MM.1S (cell line): ENCODE results near the gene MEGF10.
"Not testable (repeated sequence)": the region's sequence is repeated elsewhere in the genome, so short reads cannot be mapped to it uniquely, and the experiment has no call there.

Source experiments
- DNase-seq: peaks from one replicate; pipeline ENCODE4 v3.0.0-alpha.2; 2015
- H2AFZ ChIP-seq: fragments of 300-600 bp; sonication (generic); 2 replicates; pipeline ENCODE4 v1.6.0; 2016; ENCODE audit warnings: antibody characterized with exemption, low read length
- H3F3A ChIP-seq: fragments of 300-600 bp; sonication (generic); 2 replicates; pipeline ENCODE4 v1.6.1; 2016; ENCODE audit warnings: mild to moderate bottlenecking, antibody characterized with exemption, low read length, moderate library complexity, mixed read lengths; ENCODE audit not compliant: insufficient read depth
- H3K27ac ChIP-seq: fragments of 300-600 bp; sonication (generic); 2 replicates; pipeline ENCODE4 v1.5.1; 2016; ENCODE audit warnings: mild to moderate bottlenecking, low read length
- H3K27me3 ChIP-seq: fragments of 300-600 bp; sonication (generic); replicated peaks from 2 replicates; pipeline ENCODE4 v1.6.0; 2016; ENCODE audit warnings: low read length; ENCODE audit not compliant: insufficient read depth
- H3K36me3 ChIP-seq: fragments of 300-600 bp; sonication (generic); replicated peaks from 2 replicates; pipeline ENCODE4 v1.6.1; 2016; ENCODE audit warnings: mild to moderate bottlenecking, low read length, mixed read lengths; ENCODE audit not compliant: insufficient read depth
- H3K4me1 ChIP-seq: fragments of 300-600 bp; sonication (generic); 2 replicates; pipeline ENCODE4 v1.6.1; 2016; ENCODE audit warnings: low read length, mixed read lengths
- H3K4me2 ChIP-seq: fragments of 300-600 bp; sonication (generic); 2 replicates; pipeline ENCODE4 v1.6.0; 2016; ENCODE audit warnings: low read depth, low read length
- H3K4me3 ChIP-seq: fragments of 300-600 bp; sonication (generic); 2 replicates; pipeline ENCODE4 v1.5.1; 2016; ENCODE audit warnings: low read length, mixed read lengths
- H3K79me2 ChIP-seq: fragments of 300-600 bp; sonication (generic); 2 replicates; pipeline ENCODE4 v1.6.1; 2016; ENCODE audit warnings: mixed run types, low read length, mixed read lengths
- H3K9ac ChIP-seq: fragments of 300-600 bp; sonication (generic); 2 replicates; pipeline ENCODE4 v1.6.1; 2016; ENCODE audit warnings: low read length, mixed read lengths
- H3K9me2 ChIP-seq: fragments of 300-600 bp; sonication (generic); replicated peaks from 2 replicates; pipeline ENCODE4 v1.6.1; 2016; ENCODE audit warnings: mild to moderate bottlenecking, low read length, mixed read lengths; ENCODE audit not compliant: insufficient read depth
- H3K9me3 ChIP-seq: fragments of 300-600 bp; sonication (generic); replicated peaks from 2 replicates; pipeline ENCODE4 v1.6.1; 2016; ENCODE audit warnings: mild to moderate bottlenecking, low read length, mixed read lengths; ENCODE audit not compliant: insufficient read depth
- H4K20me1 ChIP-seq: fragments of 300-600 bp; sonication (generic); 2 replicates; pipeline ENCODE4 v1.6.1; 2016; ENCODE audit warnings: mild to moderate bottlenecking, low read length, moderate library complexity, mixed read lengths; ENCODE audit not compliant: insufficient read depth
- EZH2 ChIP-seq: fragments of 300-600 bp; sonication (generic); optimal IDR thresholded peaks from 2 replicates; pipeline ENCODE3; 2017; ENCODE audit warnings: low read depth, mild to moderate bottlenecking, antibody characterized with exemption, low read length, mixed read lengths
- EZH2phosphoT487 ChIP-seq: fragments of 300-600 bp; sonication (generic); IDR thresholded peaks from 2 replicates; pipeline ENCODE4 v1.6.1; 2018; ENCODE audit warnings: antibody characterized with exemption, low read length
- TF ChIP-seq, protein P1 (sequence below): fragments of 300-600 bp; sonication (generic); IDR thresholded peaks from 2 replicates; pipeline ENCODE4 v1.5.1; 2016; ENCODE audit warnings: antibody characterized with exemption, low read length, mixed read lengths

MEGF10 gene

DNA sequence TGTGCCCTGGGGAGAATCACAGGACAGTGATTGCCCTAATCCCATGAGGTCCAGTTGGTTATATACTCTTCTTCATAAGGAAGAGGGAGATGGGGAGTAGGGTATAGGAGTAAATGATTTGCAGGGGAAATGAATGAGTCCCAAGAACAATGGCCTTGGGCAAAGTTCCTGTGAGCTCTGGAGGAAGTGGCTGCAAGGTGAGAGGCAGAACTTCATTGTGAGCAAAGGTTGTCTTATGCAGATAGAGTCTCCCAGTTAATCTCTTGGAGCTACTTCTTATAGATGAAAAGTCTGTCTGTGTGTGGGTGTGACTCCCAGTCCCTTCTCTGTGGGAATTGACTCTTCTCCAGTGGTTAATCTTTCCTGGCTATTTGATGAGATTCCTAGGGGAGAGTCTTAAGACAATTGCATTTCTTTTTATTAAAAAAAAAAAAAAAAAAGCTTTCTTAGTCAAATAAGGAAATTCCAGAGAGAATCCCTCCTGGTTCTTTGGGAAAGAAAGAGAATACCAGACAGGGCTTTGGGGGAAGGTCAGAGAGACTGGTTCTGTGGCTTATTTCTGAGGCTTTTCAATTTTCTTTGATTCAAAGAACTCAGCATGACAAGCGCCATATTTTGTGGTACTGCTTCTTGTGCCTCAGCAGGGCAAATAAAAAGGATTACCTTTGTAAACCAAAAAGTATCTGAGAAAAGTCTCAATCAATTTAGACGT, 33.6 kb upstream of the MEGF10 start:
- no peaks in the 10 kb centered on the region for H3K9me2 ChIP-seq
- no peak overlapping the region for H2AFZ ChIP-seq
- DNase-seq, result no peak
- no peak overlapping the region for H3K27ac ChIP-seq
- TF ChIP-seq, protein P1, sequence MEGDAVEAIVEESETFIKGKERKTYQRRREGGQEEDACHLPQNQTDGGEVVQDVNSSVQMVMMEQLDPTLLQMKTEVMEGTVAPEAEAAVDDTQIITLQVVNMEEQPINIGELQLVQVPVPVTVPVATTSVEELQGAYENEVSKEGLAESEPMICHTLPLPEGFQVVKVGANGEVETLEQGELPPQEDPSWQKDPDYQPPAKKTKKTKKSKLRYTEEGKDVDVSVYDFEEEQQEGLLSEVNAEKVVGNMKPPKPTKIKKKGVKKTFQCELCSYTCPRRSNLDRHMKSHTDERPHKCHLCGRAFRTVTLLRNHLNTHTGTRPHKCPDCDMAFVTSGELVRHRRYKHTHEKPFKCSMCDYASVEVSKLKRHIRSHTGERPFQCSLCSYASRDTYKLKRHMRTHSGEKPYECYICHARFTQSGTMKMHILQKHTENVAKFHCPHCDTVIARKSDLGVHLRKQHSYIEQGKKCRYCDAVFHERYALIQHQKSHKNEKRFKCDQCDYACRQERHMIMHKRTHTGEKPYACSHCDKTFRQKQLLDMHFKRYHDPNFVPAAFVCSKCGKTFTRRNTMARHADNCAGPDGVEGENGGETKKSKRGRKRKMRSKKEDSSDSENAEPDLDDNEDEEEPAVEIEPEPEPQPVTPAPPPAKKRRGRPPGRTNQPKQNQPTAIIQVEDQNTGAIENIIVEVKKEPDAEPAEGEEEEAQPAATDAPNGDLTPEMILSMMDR, result no peak
- TF ChIP-seq EZH2, result no peak
- no peak for TF ChIP-seq EZH2phosphoT487
- H3K79me2 ChIP-seq, result no peaks in the 10 kb centered on the region
- no peaks in the 10 kb centered on the region for H3K9me3 ChIP-seq
- no peaks in the 10 kb centered on the region for H3F3A ChIP-seq
- no peaks in the 10 kb centered on the region for H3K4me1 ChIP-seq
- no peak overlapping the region for H3K4me3 ChIP-seq
- no peaks in the 10 kb centered on the region for H3K27me3 ChIP-seq
- H3K9ac ChIP-seq, result no peak overlapping the region
- no peak overlapping the region for H3K4me2 ChIP-seq
- H3K36me3 ChIP-seq, result no peaks in the 10 kb centered on the region
- H4K20me1 ChIP-seq, result no peaks in the 10 kb centered on the region

DNA sequence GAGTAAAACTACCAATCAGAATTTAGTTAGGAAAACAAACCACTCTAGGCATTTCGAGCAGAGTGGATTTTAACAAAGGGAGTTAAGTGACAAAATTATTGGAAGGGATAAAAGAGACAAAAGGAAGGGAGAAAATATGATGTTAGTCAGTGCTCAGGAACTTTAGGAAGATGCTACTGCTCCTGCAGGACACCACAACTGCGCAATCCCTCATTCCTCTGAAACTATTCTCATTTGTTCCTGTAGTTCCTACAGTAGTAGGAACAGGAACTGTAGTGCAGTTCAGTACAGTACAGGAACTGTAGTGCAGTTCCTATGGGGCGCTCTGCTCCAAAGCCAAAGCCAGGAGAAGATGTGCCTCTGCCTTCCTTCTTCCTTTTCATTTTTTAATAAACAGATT, 29.9 kb upstream of the MEGF10 start:
- no peak overlapping the region for H2AFZ ChIP-seq
- TF ChIP-seq EZH2, result no peak
- TF ChIP-seq EZH2phosphoT487, result no peak
- TF ChIP-seq, protein P1, result no peak
- H3F3A ChIP-seq, result no peaks in the 10 kb centered on the region
- H3K79me2 ChIP-seq, result no peaks in the 10 kb centered on the region
- H3K4me1 ChIP-seq, result no peaks in the 10 kb centered on the region
- H3K9ac ChIP-seq, result no peak overlapping the region
- no peak for DNase-seq
- H3K4me3 ChIP-seq, result no peak overlapping the region
- no peaks in the 10 kb centered on the region for H4K20me1 ChIP-seq
- H3K4me2 ChIP-seq, result no peak overlapping the region
- H3K9me2 ChIP-seq, result no peaks in the 10 kb centered on the region
- H3K9me3 ChIP-seq, result no peaks in the 10 kb centered on the region
- no peaks in the 10 kb centered on the region for H3K27me3 ChIP-seq
- no peaks in the 10 kb centered on the region for H3K36me3 ChIP-seq
- no peak overlapping the region for H3K27ac ChIP-seq

DNA sequence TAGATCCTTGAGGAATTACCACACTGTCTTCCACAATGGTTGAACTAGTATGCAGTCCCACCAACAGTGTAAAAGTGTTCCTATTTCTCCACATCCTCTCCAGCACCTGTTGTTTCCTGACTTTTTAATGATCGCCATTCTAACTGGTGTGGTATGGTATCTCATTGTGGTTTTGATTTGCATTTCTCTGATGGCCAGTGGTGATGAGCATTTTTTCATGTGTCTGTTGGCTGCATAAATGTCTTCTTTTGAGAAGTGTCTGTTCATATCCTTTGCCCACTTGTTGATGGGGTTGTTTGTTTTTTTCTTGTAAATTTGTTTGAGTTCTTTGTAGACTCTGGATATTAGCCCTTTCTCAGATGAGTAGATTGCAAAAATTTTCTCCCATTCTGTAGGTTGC, 25.1 kb upstream of the MEGF10 start:
- not testable (repeated sequence) for DNase-seq, H3F3A ChIP-seq, H3K4me1 ChIP-seq, H2AFZ ChIP-seq, H3K4me2 ChIP-seq, H4K20me1 ChIP-seq, H3K4me3 ChIP-seq, H3K9ac ChIP-seq, H3K27me3 ChIP-seq, H3K9me3 ChIP-seq, H3K36me3 ChIP-seq, H3K79me2 ChIP-seq, H3K9me2 ChIP-seq, H3K27ac ChIP-seq

DNA sequence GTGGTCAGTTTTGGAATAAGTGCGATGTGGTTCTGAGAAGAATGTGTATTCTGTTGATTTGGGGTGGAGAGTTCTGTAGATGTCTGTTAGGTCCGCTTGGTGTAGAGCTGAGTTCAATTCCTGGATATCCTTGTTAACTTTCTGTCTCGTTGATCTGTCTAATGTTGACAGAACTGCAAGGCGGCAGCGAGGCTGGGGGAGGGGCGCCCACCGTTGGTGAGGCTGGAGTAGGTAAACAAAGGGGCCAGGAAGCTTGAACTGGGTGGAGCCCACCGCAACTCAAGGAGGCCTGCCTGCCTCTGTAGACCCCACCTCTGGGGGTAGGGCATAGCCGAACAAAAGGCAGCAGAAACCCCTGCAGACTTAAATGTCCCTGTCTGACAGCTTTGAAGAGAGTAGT, 22.3 kb upstream of the MEGF10 start:
- not testable (repeated sequence) for H3K27ac ChIP-seq, H4K20me1 ChIP-seq, DNase-seq, H3K4me2 ChIP-seq, H3K79me2 ChIP-seq, H3K27me3 ChIP-seq, H3K4me3 ChIP-seq, H3K9me2 ChIP-seq, H3K9me3 ChIP-seq, H3K9ac ChIP-seq, H3K36me3 ChIP-seq, H2AFZ ChIP-seq, H3K4me1 ChIP-seq, H3F3A ChIP-seq

DNA sequence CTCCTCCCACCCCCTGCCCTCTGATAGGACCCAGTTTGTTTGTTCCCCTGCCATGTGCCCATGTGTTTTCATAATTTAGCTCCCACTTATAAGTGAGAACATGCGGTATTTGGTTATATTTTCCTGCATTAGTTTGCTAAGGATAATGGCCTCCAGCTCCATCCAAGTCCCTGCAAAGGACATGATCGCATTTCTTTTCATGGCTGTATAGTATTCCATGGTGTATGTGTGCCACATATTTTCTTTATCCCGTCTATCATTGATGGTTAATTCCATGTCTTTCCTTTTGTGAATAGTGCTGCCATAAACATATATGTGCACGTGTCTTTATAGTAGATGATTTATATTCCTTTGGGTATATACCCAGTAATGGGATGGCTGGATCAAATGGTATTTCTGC, 19.9 kb upstream of the MEGF10 start:
- not testable (repeated sequence) for H3K79me2 ChIP-seq

More for the DNA sequence above, 19.9 kb upstream of the MEGF10 start:
- not testable (repeated sequence) for H3K4me3 ChIP-seq, H3K9me2 ChIP-seq, H3K4me1 ChIP-seq, H3K36me3 ChIP-seq, H3K4me2 ChIP-seq, H4K20me1 ChIP-seq, H2AFZ ChIP-seq, H3K9me3 ChIP-seq, H3F3A ChIP-seq, H3K9ac ChIP-seq, H3K27me3 ChIP-seq, DNase-seq, H3K27ac ChIP-seq
